GM18907 (cell line): Measurements from ENCODE around the gene SLC6A12.
"Not testable (repeated sequence)": the region's sequence is repeated elsewhere in the genome, so short reads cannot be mapped to it uniquely, and the experiment has no call there.

Experiments used
- ATAC-seq: cut with Tn5 transposase; IDR thresholded peaks from one replicate; pipeline ENCODE4 v1.9.1; 2021; ENCODE audit warnings: mild to moderate bottlenecking, moderate library complexity; ENCODE audit not compliant: unreplicated experiment

Gene SLC6A12

GRCh38 chr12:235967-236366 is 22.0 kb upstream of the SLC6A12 start:
- not testable (repeated sequence) for ATAC-seq

GRCh38 chr12:234891-235415 is 21.0 kb upstream of the SLC6A12 start:
- no peak for ATAC-seq

GRCh38 chr12:234019-234418 is 20.1 kb upstream of the SLC6A12 start:
- ATAC-seq = no peak

- no peak for ATAC-seq
Observed at GRCh38 chr12:233615-233968, 19.6 kb upstream of the SLC6A12 start.

- no peak for ATAC-seq
Observed at GRCh38 chr12:232731-233614, 19.0 kb upstream of the SLC6A12 start.

- no peak for ATAC-seq
Observed at GRCh38 chr12:230925-231671, 17.1 kb upstream of the SLC6A12 start.

- ATAC-seq = no peak
Observed at GRCh38 chr12:229441-230191, 15.7 kb upstream of the SLC6A12 start.

- ATAC-seq = no peak
Observed at GRCh38 chr12:228846-229200, 14.9 kb upstream of the SLC6A12 start.

- ATAC-seq = no peak
Observed at GRCh38 chr12:227923-228845, 14.2 kb upstream of the SLC6A12 start.

GRCh38 chr12:227286-227915 is 13.4 kb upstream of the SLC6A12 start:
- no peak for ATAC-seq

- no peak for ATAC-seq
Observed at GRCh38 chr12:226401-226800, 12.4 kb upstream of the SLC6A12 start.

GRCh38 chr12:225012-225411 is 11.1 kb upstream of the SLC6A12 start:
- ATAC-seq = no peak

- ATAC-seq = no peak
Observed at GRCh38 chr12:224330-224729, 10.4 kb upstream of the SLC6A12 start.

GRCh38 chr12:223841-224240 is 9.9 kb upstream of the SLC6A12 start:
- no peak for ATAC-seq

- ATAC-seq = no peak
Observed at GRCh38 chr12:221736-222135, 7.8 kb upstream of the SLC6A12 start.

GRCh38 chr12:220946-221550 is 7.1 kb upstream of the SLC6A12 start:
- ATAC-seq = no peak

GRCh38 chr12:220491-220890 is 6.5 kb upstream of the SLC6A12 start:
- ATAC-seq = no peak

GRCh38 chr12:219891-220352 is 6.0 kb upstream of the SLC6A12 start:
- peak; percentile 80 for ATAC-seq
